ENCODE results near the gene CNTN3.

Gene CNTN3

GRCh38 chr3:74613060-74613459, 1.4 kb downstream of the CNTN3 start:
- in situ Hi-C loops (cut with MboI; ENCODE audit: low sequenced_read_pairs) = no loop called here

- in situ Hi-C loops (cut with MboI; ENCODE audit: low sequenced_read_pairs) = no loop called here
Observed at GRCh38 chr3:74611206-74611605, 3.3 kb downstream of the CNTN3 start.

GRCh38 chr3:74607803-74608202, 6.7 kb downstream of the CNTN3 start:
- in situ Hi-C loops (cut with MboI; ENCODE audit: low sequenced_read_pairs) = no loop called here

- in situ Hi-C loops (cut with MboI; ENCODE audit: low sequenced_read_pairs) = no loop called here
Observed at GRCh38 chr3:74606996-74607395, 7.5 kb downstream of the CNTN3 start.

GRCh38 chr3:74605437-74605836, 9.0 kb downstream of the CNTN3 start:
- in situ Hi-C loops (cut with MboI; ENCODE audit: low sequenced_read_pairs) = no loop called here

- in situ Hi-C loops (cut with MboI; ENCODE audit: low sequenced_read_pairs) = no loop called here
Observed at GRCh38 chr3:74603292-74603691, 11.2 kb downstream of the CNTN3 start.

GRCh38 chr3:74602471-74602870, 12.0 kb downstream of the CNTN3 start:
- in situ Hi-C loops (cut with MboI; ENCODE audit: low sequenced_read_pairs) = no loop called here

- in situ Hi-C loops (cut with MboI; ENCODE audit: low sequenced_read_pairs) = no loop called here
Observed at GRCh38 chr3:74601793-74602192, 12.7 kb downstream of the CNTN3 start.

- in situ Hi-C loops (cut with MboI; ENCODE audit: low sequenced_read_pairs) = no loop called here
Observed at GRCh38 chr3:74599564-74599963, 14.9 kb downstream of the CNTN3 start.

- in situ Hi-C loops (cut with MboI; ENCODE audit: low sequenced_read_pairs) = no loop called here
Observed at GRCh38 chr3:74593152-74593551, 21.3 kb downstream of the CNTN3 start.

GRCh38 chr3:74592359-74592758, 22.1 kb downstream of the CNTN3 start:
- in situ Hi-C loops (cut with MboI; ENCODE audit: low sequenced_read_pairs) = no loop called here

GRCh38 chr3:74591946-74592345, 22.5 kb downstream of the CNTN3 start:
- in situ Hi-C loops (cut with MboI; ENCODE audit: low sequenced_read_pairs) = no loop called here

- in situ Hi-C loops (cut with MboI; ENCODE audit: low sequenced_read_pairs) = no loop called here
Observed at GRCh38 chr3:74591342-74591741, 23.1 kb downstream of the CNTN3 start.

GRCh38 chr3:74590620-74591262, 23.7 kb downstream of the CNTN3 start:
- in situ Hi-C loops (cut with MboI; ENCODE audit: low sequenced_read_pairs) = no loop called here

- in situ Hi-C loops (cut with MboI; ENCODE audit: low sequenced_read_pairs) = no loop called here
Observed at GRCh38 chr3:74584782-74585181, 29.7 kb downstream of the CNTN3 start.

- in situ Hi-C loops (cut with MboI; ENCODE audit: low sequenced_read_pairs) = no loop called here
Observed at GRCh38 chr3:74582982-74583381, 31.5 kb downstream of the CNTN3 start.

- in situ Hi-C loops (cut with MboI; ENCODE audit: low sequenced_read_pairs) = no loop called here
Observed at GRCh38 chr3:74575857-74576256, 38.6 kb downstream of the CNTN3 start.

GRCh38 chr3:74571118-74571517, 43.3 kb downstream of the CNTN3 start:
- in situ Hi-C loops (cut with MboI; ENCODE audit: low sequenced_read_pairs) = no loop called here
